Measurements from ENCODE around the gene XAB2. TPM values are rescaled to one million over a fixed set of nuclear protein-coding genes. Genes with fewer than 3 reads are reported as not detected.

XAB2 gene
- total RNA-seq, 1 donor from 2014 or later = 43.9 TPM

DNA sequence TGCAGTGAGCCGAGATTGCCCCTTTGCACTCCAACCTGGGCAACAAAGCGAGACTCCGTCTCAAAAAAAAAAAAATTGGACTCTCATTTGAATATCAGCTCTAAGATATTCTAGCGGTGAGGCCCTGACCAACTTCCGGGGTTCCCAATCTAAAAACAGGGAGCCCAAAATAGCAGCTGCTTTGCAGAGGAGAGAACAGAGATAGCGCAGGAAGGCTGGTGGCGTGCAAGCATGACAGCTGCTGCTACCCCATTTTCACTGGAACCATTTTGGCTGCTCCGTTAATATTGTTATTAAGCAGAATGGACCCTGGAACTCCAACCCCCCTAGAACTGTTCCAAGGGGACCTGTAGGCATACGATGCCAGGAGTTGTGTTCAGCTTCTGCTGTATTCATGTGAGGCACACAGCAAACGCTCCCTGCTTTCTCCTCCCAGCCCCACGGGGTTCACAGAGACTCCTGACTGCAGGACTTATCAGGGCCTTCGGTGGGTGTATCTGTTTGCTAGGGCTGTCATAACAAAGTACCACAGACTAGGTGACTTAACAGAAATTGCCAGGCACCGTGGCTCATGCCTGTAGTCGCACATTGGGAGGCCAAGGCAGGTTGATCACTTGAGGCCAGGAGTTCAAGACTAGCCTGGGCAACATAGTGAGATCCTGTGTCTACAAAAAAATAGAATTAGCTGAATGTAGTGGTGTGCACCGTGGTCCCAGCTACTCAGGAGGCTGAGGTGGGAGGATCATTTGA, 19.1 kb upstream of the XAB2 start:
- H3K27me3 Mint-ChIP-seq (ENCODE audit: low read depth) = peaks cover 12% of the 10 kb centered on the region
- no peak overlapping the region for H3K27ac Mint-ChIP-seq
- TF ChIP-seq, protein P1, sequence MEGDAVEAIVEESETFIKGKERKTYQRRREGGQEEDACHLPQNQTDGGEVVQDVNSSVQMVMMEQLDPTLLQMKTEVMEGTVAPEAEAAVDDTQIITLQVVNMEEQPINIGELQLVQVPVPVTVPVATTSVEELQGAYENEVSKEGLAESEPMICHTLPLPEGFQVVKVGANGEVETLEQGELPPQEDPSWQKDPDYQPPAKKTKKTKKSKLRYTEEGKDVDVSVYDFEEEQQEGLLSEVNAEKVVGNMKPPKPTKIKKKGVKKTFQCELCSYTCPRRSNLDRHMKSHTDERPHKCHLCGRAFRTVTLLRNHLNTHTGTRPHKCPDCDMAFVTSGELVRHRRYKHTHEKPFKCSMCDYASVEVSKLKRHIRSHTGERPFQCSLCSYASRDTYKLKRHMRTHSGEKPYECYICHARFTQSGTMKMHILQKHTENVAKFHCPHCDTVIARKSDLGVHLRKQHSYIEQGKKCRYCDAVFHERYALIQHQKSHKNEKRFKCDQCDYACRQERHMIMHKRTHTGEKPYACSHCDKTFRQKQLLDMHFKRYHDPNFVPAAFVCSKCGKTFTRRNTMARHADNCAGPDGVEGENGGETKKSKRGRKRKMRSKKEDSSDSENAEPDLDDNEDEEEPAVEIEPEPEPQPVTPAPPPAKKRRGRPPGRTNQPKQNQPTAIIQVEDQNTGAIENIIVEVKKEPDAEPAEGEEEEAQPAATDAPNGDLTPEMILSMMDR (IDR thresholded peaks at IDR 0.05; ENCODE audit: unreplicated experiment) = no peak
- H3K36me3 Mint-ChIP-seq = peaks cover 4% of the 10 kb centered on the region
- H3K9me3 Mint-ChIP-seq = no peaks in the 10 kb centered on the region
- peaks cover 4% of the 10 kb centered on the region for H3K4me1 Mint-ChIP-seq
- no peak overlapping the region for H3K4me3 Mint-ChIP-seq
- no peak for DNase-seq (ENCODE audit: low spot score in 2 of 2, unreplicated experiment in 2 of 2)

DNA sequence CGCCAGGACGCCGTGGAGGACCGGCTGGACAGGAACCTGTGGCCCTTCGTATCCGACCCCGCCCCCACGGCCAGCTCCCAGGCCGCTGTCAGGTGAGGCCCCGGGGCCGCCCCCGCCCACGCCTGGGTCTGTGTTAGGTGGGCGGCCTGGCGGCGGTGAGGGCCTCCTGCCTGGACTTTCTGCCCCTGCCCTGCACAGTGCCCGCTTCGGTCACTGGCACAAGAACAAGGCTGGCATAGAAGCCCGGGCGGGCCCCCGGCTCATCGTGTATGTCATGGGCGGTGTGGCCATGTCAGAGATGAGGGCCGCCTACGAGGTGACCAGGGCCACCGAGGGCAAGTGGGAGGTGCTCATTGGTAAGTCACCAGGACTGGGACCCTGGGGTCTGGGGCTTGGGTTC, 17.8 kb upstream of the XAB2 start:
- no peaks in the 10 kb centered on the region for H3K9me3 Mint-ChIP-seq
- TF ChIP-seq, protein P1 (IDR thresholded peaks at IDR 0.05; ENCODE audit: unreplicated experiment) = no peak
- H3K4me1 Mint-ChIP-seq = peaks cover 2% of the 10 kb centered on the region
- peaks cover 4% of the 10 kb centered on the region for H3K36me3 Mint-ChIP-seq
- H3K4me3 Mint-ChIP-seq = no peak overlapping the region
- H3K27ac Mint-ChIP-seq = no peak overlapping the region
- peaks cover 9% of the 10 kb centered on the region for H3K27me3 Mint-ChIP-seq (ENCODE audit: low read depth)
- no peak for DNase-seq (ENCODE audit: low spot score in 2 of 2, unreplicated experiment in 2 of 2)

DNA sequence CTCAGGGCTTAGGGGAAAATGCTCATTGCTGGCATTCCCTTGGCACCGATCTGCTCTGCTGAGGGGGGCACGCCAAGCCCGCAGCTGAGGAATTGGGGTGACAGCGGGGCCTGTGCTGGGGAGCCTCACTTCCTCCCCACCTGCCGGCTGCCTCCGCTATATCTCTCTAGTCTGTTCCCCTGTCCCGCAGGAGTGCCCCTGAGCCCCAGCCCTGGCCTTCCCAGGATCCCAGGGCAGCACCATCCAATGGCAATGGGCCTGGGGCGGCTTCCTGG, 17.0 kb upstream of the XAB2 start:
- no peak for DNase-seq (ENCODE audit: low spot score in 2 of 2, unreplicated experiment in 2 of 2)
- H3K9me3 Mint-ChIP-seq = no peaks in the 10 kb centered on the region
- peaks cover 5% of the 10 kb centered on the region for H3K27me3 Mint-ChIP-seq (ENCODE audit: low read depth)
- H3K27ac Mint-ChIP-seq = no peak overlapping the region
- H3K4me3 Mint-ChIP-seq = no peak overlapping the region
- TF ChIP-seq, protein P1 (IDR thresholded peaks at IDR 0.05; ENCODE audit: unreplicated experiment) = no peak
- no peaks in the 10 kb centered on the region for H3K4me1 Mint-ChIP-seq
- H3K36me3 Mint-ChIP-seq = peaks cover 4% of the 10 kb centered on the region

DNA sequence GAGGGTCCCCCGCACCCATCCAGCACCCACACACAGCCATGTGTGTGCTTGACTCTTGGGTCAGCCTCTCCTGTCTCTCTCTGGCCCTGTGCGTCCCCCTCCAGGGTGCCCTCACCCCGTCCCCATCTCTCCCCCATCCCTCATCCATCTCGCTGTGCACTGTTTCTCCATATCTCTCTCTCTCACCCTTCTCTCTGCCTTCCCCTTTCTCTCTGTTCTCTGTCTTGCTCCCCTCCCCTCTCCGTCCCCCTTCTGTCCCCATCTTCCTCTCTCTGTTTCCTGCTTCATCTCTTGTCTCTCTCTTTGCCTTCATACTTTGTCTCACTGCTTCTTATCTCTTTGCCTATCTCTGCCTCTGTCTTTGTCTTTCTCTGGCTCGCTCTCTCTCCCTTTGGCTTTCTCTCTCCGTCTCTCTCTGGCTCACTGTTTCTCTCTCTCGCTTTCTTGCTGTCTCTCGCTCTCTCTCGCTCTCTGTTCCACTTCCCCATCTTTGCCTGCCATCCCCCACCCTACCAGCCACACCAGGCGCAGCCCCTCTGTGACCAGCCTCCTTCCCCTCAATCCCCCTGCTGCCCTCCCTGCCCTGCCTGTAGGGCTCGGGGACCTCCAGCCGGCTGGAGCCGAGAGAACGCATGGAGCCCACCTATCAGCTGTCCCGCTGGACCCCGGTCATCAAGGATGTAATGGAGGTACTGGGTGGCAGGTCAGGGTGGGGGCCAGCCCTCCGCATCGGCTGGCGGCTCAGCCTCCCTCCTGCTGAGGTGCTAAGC, 16.5 kb upstream of the XAB2 start:
- peaks cover 4% of the 10 kb centered on the region for H3K36me3 Mint-ChIP-seq
- H3K4me1 Mint-ChIP-seq = no peaks in the 10 kb centered on the region
- no peak overlapping the region for H3K27ac Mint-ChIP-seq
- no peak for DNase-seq (ENCODE audit: low spot score in 2 of 2, unreplicated experiment in 2 of 2)
- H3K4me3 Mint-ChIP-seq = no peak overlapping the region
- peaks cover 2% of the 10 kb centered on the region for H3K27me3 Mint-ChIP-seq (ENCODE audit: low read depth)
- H3K9me3 Mint-ChIP-seq = no peaks in the 10 kb centered on the region
- TF ChIP-seq, protein P1 (IDR thresholded peaks at IDR 0.05; ENCODE audit: unreplicated experiment) = no peak

DNA sequence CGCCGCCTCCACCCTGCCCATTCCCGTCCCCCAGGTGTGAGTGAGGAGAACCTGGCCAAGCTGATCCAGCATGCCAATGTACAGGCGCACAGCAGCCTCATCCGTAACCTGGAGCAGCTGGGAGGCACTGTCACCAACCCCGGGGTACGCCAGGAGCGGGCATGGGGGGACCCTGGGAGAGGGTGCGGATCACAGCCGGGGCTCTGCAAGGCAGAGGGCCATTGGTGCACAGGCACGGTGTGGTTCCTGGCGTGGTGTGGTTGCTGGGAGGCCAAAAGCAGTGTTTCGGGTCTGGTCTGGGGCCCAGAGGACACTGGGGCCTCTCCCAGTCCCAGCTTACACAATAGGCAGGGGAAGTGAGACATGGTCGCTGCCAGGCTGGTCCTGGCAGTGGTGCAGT, 15.8 kb upstream of the XAB2 start:
- no peak overlapping the region for H3K27ac Mint-ChIP-seq
- TF ChIP-seq, protein P1 (IDR thresholded peaks at IDR 0.05; ENCODE audit: unreplicated experiment) = no peak
- no peak overlapping the region for H3K4me3 Mint-ChIP-seq
- H3K4me1 Mint-ChIP-seq = no peaks in the 10 kb centered on the region
- no peaks in the 10 kb centered on the region for H3K27me3 Mint-ChIP-seq (ENCODE audit: low read depth)
- H3K36me3 Mint-ChIP-seq = peaks cover 4% of the 10 kb centered on the region
- DNase-seq (ENCODE audit: low spot score in 2 of 2, unreplicated experiment in 2 of 2) = no peak
- no peaks in the 10 kb centered on the region for H3K9me3 Mint-ChIP-seq
